Epithelial cell of esophagus (primary cell): ENCODE measurements around the gene ARAP3.

Experiments used
- DNase-seq: peaks from one replicate; pipeline ENCODE4 v3.0.0; 2010; ENCODE audit warnings: low read depth
- H3K4me3 ChIP-seq: 2 replicates; pipeline ENCODE4 v1.5.1; 2011; ENCODE audit warnings: mild to moderate bottlenecking, low read length, control low read depth
- TF ChIP-seq, protein P1 (sequence below): IDR thresholded peaks from 2 replicates; pipeline ENCODE4 v1.5.1; 2011; ENCODE audit warnings: low read depth, mild to moderate bottlenecking, low read length, control low read depth, inconsistent platforms; ENCODE audit not compliant: insufficient read depth; ENCODE audit errors: missing control alignments

The ARAP3 gene

DNA sequence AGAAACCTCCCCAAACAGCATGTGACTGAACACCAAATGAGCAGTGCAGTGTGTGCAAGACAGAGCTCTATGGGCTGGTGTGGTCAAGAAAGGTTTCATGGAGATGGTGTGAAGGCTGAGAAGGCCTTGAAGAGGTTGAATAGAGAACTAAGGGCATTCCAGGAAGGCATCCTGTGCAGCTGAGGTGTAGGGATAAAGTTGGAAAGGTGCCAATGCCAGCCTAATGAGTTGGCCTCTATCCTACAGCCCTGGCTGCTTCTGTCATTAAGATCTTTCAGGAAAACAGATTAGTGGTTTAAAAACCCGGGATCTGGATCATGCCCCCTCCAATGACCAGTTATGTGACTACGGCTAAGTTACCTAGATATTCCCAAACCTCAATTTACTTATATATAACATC is 49.4 kb downstream of the ARAP3 start:
- no peak overlapping the region for H3K4me3 ChIP-seq
- TF ChIP-seq, protein P1, sequence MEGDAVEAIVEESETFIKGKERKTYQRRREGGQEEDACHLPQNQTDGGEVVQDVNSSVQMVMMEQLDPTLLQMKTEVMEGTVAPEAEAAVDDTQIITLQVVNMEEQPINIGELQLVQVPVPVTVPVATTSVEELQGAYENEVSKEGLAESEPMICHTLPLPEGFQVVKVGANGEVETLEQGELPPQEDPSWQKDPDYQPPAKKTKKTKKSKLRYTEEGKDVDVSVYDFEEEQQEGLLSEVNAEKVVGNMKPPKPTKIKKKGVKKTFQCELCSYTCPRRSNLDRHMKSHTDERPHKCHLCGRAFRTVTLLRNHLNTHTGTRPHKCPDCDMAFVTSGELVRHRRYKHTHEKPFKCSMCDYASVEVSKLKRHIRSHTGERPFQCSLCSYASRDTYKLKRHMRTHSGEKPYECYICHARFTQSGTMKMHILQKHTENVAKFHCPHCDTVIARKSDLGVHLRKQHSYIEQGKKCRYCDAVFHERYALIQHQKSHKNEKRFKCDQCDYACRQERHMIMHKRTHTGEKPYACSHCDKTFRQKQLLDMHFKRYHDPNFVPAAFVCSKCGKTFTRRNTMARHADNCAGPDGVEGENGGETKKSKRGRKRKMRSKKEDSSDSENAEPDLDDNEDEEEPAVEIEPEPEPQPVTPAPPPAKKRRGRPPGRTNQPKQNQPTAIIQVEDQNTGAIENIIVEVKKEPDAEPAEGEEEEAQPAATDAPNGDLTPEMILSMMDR = no peak
- DNase-seq = no peak

DNA sequence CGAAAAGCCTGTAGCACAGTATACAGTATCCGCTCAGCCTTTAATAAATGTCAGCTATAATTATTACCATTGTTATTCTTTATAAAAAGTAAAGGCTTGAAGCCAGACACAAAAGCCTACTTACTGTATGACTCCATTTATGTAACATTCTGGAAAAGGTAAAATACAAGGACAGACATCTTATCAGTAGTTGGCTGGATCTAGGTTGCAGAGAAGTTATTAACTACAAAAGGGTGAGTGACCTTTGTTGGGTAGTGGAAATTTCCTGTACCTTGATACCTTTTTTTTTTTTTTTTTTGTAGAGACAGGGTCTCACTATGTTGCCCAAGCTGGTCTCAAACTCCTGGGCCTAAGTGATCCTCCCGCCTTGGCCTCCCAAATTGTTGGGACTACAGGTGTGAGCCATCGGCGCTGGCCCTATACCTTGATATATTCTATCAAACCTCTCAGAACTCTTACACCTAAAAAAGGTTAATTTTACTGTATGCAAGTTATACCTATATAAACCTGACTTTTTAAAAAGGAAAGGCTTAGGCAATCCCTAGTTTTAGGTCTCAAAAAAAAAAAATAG is 51.4 kb downstream of the ARAP3 start:
- TF ChIP-seq, protein P1 = no peak
- no peak for DNase-seq
- H3K4me3 ChIP-seq = no peak overlapping the region

DNA sequence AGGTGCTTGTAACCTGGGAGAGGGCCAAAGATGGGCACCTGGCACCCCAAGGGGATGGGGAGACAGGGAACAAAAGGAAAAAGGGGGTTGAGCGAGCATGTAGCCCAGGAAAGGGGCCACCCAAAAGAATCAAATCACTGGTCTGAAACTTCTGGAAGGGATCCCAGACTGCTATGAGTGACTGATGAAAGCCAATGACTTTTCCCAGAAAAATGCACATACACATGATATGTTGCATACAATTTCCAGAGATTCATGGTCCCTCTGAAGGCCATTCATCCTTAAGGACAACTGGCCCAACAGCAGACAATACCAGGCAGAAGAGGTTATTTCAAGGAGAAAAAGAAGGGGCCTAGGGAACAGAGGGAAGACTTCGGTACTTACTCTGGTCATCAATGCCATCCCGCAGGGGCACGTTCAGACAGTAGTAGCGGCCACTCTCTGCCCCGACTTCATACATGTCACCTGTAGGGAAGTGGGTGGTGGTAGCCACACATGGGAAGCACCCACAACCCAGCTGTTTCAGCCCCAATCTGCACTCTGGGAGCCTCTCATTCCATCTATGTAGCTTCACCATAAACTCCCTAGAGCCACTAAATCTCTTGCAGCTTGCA is 53.7 kb downstream of the ARAP3 start:
- H3K4me3 ChIP-seq = no peak overlapping the region
- DNase-seq = no peak
- TF ChIP-seq, protein P1 = no peak

DNA sequence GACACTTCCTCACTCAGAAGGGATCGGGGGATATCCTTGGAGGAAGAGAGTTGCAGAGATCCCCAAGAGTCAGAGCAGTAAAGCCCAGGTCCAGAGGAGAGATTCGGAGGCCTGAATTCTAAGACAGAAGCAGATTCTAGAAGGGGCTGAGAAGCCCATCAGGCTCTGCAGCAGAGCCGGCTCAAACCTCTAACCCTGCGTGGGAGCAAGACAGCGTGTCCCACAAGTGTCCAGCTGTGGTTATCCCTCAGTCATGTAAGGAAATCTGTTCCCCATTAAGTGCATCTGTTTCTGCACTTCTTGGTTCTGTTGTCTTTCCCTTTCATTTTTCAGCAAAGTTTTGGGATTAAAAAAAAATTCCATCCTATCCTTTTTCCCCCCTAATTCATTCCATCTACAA is 58.4 kb downstream of the ARAP3 start:
- TF ChIP-seq, protein P1 = no peak
- no peak for DNase-seq
- no peak overlapping the region for H3K4me3 ChIP-seq

DNA sequence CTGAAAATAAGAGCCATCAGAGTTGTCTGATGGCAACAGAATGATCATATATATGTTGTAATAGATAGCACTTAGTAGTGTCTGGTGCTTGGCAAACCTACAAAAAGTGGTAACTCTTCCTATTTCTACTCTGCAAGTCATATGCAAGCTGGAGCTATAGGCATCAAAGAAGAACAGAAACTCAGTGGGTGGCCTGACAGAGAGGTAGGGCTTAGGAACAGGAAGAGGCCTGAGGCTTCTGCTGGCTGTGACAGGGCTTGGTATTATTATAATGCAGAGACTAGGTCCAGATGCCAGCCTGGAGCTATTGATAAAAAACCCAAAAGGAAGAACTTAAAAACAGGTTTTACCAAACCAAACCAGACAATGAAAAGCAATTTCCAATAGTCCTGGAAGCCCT is 58.8 kb downstream of the ARAP3 start:
- no peak for DNase-seq
- H3K4me3 ChIP-seq = no peak overlapping the region
- TF ChIP-seq, protein P1 = no peak

DNA sequence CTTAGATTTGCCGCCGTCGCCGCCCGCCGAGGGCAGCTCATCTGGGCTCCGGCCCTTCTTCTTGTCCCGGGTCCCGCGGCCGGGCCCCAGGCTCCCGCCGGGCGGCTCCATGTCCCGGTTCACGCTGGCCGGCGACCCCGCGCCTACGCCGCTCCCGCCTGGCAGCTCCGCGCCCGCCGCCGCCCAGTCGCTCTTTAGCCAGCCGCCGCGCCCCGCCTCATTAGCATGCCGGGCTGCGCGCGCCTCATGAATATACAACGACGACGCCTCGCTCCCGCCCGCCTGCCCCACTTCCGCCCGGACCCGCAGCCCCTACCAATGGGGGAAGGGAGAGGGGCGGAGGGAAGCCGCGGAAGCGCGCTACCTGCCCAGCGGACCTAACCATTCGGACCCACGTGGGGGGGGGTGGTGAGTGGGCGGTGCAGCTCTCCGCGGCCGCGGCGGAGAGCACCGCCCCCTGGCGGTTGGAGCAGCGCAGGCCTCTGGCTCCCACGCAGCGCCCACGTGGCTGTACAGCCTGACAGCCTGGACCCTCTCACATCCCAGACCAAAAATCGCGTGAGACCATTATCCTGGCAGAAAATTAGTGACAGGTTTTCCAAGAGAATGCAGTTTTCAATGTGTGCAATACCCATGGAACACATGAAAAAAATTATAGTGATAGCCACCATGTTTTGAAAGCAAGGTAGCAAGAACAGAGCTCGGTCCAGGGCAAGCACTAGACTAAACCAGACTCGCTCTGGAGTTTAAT is 63.1 kb downstream of the ARAP3 start, which contains the start of gene DIAPH1:
Gene DIAPH1, minus strand, starts transcription at position 197 of the 751 bp plus-strand sequence. Its CDS starts 86 bp downstream, at position 111.
- peak; percentile 99 for DNase-seq
- TF ChIP-seq, protein P1 = peak; percentile 76
- H3K4me3 ChIP-seq = peak within 1 kb of the TSS; percentile 80
